Stimulated activated CD4-positive, alpha-beta T cell treated with anti-CD3 and anti-CD28 coated beads, Interleukin-1b, Interleukin-23, amount 100 ng/mL, for 4 hours (primary cell): Measurements from ENCODE around the gene KCNQ1OT1.

ENCODE experiments used
- DNase-seq, 2 donors: peaks; one replicate each; pipeline ENCODE4 v3.0.0-alpha.2; 2020; ENCODE audit warnings: low read depth in 2 of 2

Gene KCNQ1OT1

DNA sequence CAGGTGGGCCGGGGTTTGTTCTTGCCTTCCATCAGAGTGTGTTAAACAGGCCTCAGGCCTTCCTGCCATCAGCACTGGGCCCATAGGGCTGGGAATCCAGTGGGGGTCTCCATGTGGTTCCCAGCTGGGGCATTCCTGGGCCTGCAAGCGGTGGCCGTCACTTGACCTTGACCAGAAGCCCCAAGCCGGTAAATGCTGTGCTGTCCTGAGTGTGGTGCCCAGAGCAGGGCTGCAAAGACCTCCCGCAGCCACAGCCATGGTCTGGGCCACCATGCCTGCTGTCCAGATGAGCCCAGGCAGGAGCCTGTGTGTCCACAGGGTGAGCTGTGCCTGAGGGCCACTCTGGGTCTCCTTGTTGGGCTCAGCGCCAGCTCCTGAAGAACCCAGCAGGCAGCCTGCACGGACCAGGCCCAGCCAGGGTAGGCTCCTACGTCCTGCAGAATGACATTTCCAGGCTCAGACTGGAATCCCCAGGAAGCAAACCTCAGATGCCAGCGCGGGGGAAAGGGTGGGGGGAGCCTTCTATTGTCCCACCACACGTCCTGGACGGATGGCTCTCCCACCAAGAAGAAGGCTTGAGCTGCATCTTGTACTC, 117.3 kb downstream of the KCNQ1OT1 start:
- DNase-seq = no peak

DNA sequence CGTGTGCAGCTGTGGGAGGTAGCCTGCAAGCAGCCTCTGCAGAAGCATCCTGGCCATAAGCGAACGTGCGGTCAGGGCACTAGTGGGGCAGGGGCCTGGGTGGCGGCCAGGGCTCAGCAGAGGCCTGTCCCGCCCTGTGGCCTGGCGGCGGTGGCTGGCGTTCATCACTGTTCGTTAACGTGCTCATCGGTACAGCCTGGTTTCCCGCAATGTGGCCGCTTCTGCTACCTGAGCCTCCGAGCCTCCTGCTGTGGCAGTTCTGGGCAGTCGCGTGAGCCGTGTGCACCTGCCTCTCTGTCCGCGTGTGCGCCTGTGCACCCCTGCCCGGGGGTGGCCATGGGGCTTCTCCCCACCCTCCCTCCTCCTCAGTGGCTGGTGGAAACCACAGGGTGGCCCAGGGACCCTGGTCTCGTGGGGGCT, 117.9 kb downstream of the KCNQ1OT1 start:
- DNase-seq = no peak

DNA sequence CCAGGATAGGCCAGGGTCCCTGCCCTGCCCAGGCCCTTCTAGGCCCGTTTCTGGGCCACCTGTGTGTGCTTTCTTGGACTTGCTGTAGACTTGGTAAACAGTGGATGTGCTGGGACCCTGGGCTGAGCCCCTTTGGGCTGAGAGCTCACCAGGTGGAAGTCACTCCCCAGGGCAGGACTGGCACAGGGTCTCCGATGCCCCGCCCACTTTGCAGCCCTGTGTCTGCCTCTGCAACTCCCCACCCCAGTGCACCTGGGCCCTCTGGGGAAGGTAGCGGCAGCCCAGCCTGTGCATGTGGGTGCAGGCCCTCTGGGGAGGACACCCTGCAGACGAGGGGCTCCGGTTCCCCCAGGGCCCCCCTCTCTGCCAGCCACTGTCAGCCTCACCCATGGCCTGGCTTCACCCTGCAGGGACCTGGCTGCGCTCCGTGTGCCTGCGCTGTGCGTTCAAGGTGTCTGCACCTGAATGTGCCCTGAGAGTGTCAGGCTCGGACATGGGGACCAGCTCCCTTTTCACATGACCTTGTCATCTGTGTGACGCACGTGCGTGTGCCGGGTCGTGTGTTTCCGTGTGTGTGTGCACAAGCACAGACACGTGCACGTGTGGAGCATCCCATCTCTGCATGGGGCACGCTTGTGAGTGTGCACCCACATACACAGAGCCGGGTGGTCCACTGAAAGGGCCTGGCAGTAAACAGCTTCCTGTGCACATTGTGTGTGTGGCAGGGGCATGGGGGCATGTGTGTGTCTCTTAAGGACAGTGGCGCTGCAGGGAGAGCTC, 118.5 kb downstream of the KCNQ1OT1 start:
- no peak for DNase-seq

DNA sequence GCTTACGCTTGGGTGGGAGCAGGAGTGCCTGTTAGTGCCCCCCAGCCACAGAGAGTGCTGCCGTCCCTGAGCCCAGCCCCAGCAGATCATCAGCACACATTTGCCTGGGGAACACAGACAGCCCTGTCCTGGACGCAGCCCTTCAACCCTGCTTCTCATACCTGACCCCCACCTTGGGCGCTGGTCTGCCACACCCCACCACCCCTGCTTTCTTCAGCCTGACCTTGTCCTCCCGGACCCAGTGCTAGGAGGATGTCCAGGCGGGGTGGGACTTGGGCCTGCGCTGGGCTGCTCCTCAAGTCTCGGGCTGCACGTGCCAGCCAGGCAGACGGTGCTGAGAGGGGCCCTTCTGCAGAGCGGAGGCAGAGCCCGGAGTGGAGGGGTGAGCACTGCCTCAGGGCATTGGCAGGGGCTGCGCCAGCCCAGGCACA, 119.2 kb downstream of the KCNQ1OT1 start:
- DNase-seq = no peak

DNA sequence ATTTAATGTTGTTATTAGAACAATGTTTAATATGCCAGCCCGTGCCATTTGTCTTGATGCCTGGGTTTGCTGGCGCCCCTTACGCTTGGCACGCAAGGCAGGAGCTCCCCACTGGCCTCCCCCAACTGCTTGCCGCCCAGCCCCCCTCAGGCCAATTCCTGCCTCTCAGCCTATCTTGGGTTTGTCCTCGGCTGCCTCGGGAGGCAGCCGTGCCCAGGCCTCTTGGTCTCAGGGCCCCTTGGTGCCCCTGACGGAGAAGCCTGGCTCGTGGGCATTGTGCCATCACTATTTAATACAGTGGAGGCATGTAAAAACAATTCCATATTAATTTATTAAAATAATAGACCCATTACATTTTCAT, 119.8 kb downstream of the KCNQ1OT1 start:
- no peak for DNase-seq

DNA sequence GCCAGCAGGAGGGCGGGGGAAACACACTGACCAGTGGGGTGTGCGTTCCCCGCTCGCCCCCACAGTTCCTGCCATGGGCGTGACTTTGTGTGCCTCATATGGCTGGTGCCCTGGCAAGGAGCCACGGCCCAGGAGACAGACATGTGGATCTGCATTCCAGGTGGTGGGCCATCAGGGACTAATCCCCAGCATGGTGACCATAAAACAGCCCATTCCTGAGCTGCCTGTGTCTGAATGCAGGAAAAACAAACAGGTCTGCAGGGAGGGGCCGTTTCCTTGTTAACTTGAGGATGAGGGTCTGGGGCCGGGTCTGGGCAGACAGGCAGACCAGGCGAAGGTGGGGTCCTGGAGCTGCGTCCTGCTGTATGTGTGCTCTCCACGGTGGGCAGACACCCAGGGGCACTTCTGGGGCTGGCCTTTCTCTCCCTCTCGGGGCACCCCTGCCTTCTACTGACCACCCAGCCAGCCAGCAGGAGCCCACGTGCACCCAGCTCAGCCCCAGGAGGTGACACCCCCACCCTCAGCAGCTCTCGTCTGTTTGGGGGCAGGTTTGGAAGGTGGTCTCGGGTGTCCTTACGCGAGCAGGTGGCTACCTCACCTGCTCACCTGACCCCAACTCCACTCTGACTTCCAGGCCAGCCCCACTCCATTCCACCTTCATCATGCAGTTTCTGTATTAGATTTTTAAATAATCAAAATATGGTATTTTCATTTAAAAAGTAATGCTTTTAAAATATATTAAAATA, 120.3 kb downstream of the KCNQ1OT1 start:
- DNase-seq = no peak

DNA sequence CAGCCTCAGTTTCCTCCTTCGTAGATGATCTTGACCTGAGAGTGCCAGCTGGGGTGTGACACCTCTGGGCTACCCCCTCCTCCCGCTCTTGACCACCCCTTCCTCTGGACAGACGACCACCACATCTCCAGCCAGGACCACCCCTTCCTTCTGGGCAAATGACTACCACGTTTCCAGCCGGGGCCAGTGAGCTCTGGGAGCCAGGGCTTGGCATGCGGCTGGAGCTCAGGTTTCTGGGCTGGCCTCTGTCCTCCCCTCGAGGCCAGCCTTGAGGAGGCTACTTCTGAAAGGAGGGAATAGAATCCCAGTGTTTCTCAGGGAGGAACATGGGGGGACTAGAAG, 120.9 kb downstream of the KCNQ1OT1 start:
- DNase-seq = no peak

DNA sequence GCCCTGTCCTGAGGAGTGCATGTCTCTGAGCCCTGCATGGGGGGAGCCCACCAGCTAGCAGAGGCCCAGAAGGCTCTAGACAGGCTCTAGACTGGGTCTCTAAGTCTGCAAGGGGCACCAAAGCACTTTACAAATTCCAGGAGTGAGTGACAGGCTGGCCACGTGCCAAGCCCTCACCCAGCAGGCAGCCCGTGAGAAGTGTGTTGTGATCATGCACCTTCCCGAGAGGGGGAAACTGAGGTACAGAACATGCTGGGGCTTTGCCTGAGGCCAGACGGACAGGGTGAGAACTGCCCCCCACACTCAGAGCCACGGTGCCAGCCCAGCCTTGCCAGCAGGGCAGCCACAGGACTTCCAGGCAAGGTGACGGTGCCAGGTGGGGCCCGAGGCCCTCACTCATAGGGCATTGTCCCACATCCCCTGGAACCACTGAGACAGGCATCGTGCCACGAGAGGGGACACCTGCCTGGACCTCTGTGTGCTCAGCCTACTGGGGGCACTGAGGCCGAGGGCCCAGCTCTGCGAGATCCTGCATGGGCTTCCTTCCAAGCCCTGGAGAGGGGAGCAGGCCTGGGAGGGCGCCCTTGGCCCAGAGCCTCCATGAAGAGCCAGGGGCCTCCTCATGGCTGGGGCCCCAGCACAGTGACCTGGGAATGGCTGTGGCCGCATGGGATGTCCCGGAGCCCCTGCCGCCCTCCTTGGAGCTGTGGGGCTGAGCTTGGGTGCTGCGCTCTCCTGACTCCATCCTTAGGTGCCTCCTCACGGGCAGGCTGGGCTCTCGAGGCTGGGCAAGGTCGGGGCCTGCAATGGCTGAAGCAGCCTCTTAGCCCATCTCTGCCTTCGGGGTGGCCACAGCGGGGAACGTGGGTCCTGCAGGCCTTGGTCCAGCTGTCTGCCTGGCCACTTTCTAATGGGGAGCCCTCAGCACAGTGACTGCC, 121.5 kb downstream of the KCNQ1OT1 start:
- no peak for DNase-seq

DNA sequence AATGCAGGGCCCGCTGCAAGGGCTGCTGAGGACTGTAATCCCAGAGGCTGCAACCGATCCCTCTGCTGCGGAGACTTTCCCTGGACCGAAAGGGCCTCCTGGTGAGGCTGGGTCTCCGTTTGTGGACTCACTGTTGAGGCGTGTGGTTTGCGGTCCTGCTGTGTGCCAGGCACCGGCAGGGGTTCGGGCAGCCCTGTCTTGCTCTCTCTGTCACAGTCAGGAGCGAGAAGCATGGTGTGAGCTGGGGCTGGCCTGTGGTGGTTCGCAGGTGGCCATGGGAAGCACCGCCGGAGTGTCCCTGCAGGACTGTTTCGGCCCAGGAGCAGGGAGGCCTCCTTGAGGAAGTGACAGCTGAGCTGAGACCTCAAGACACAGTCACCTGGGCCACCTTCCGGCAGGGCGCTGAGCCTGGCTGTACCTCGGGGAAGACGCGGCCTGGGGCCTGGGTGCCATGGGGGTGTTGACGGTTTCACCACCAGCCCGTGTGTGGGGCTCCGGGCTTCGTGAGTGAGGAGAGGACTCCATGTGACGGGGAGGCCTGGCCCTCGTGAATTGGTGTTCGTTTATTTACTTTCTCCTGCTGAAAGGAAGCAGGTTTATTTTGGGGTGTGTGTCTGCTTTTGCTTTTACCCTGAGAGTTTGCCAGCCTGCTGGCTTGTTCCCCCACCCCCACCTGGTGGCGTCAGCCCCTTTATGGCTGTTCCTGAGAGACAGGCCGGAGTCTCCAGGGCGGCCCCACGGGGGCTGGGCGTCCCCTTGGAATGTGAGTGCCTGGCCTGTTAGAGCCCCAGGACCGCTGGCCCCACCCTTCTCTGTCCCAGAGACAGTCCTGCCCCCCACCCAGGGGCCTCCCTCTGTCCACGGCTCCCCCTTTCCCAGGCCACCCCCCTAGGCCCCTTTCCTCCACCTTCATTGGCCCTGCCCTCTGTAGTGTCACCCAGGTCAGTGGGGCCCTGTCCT, 122.5 kb downstream of the KCNQ1OT1 start:
- no peak for DNase-seq

DNA sequence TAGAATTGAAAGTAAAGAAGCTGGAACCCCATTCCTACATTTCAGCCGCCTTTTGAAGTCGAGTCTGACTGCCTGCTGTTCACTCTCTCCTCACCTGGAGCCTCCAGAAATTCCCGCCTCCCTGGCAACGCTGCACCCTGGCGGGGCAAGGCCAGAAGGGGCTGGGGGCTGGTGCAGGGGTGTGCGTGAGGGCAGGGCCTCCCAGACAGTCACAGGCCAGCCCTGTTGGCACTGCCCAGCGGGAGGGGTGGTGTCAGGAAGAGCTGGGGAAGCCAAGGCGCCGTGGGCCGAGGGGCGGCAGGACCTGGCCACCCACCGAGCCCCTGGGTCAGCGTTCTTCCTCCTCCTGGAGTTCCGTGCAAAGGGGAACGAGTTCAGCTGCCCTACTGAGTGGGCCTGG, 123.2 kb downstream of the KCNQ1OT1 start:
- no peak for DNase-seq

DNA sequence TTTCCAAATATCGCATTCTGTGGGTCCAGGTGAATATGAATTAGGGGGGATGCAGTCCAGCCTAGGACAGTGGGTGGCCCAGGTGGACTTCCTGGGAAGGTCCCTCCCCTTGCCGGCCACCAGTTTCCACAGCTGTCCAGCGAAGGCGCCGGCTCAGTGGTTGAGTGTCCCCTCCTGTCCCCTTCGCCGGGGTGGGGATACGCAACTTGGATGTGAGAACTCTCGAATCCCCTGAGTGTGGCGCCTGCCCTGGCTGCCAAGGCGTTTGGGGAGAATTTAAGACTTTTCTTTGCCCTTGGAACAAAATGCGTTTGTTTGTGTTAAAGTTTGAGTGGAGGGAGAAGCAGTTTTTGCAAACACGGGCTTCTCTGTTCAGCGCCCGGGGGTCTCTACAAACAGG, 123.7 kb downstream of the KCNQ1OT1 start:
- no peak for DNase-seq

DNA sequence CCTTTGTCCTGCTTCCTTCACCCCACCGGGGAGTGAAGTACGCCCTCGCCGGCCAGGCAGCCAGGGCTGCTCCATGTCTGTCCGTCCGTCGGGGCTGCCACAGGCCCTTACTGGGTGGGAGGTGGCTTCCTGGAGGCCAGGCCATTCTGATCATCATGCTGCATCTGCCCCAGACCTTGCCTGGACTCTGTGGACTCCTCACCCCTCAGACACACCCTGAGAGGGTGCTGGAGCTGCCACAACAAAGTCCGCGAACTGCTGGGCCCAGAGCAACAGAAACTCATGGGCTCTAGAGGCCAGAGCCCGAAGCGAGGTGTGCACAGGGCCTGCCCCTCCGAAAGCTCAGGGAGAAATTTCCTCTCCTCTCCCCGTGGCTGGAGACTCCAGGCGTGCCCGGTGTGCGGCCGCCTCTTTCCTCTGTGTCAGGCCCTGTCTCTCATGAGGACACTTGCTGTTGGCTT, 124.2 kb downstream of the KCNQ1OT1 start:
- no peak for DNase-seq

DNA sequence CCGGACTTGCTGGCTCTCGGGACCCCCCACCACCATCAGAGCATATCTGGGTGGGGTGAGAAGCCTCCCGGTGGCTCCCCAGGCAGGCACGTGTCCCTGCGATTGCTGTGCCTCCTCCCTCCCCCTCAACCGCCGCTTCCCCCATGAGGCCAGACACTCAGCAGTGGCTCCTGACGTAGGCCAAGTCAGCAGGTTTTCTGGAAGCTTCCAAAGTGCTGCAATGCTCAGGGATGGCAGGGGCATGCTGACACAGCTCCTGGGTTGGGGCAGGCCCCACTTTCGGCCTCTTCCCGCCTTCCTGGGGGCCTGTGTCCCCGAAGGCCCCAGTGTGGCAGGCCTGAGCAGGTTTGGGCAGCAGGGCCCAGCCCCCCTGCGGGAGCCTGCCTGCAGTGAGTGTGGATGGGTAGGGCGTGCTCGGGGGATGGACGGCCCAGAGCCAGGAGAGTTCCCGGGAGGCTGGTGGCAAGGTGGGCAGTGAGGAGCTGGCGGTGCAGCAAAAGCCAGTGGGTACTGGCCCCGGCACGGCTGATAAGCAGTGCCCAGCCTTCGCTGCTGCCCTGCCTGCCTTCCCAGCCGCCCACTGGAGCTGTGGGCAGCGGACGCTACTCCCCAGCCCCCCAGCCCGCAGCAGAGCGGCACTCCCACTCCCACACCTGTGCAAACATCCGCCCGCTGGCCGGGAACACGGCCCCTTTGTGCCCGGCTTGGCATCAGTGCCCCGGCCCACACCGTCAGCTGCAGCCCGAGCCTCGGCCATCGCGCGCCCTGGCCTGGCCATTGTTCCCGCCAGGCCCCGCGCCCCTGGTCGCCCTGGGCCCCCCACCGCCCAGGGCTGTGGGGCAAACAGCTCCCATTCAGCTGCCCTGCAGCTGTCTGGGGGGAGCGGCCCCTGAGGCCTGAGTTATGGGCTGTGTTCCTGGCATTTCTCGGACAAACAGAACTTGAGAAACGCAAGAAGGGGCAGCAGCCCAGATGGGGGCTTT, 125.0 kb downstream of the KCNQ1OT1 start:
- no peak for DNase-seq

DNA sequence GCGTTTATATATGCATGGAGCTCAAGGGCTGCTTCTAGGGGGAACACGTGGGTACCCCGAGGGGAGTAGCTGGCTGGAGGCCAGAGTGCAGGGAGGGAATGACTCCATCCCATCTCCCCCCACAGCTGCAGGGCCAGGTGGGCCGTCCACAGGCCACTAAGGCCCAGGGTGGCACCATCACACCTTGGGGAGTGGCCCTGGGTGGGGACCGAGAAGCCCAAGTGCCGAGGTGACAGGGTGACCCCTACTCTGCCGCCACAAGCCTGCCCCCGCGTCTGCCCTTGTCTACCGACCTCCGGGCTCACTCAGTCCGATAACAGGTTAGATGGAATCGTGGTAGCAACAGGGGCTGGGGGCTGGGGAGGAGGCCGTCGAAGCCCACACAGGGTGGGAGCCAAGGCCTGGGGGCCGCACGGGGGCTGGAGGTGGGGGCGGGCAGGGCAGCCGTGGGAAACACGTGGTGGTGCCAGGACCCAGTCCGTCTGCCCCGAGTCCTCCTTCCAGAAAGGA, 125.7 kb downstream of the KCNQ1OT1 start:
- no peak for DNase-seq

DNA sequence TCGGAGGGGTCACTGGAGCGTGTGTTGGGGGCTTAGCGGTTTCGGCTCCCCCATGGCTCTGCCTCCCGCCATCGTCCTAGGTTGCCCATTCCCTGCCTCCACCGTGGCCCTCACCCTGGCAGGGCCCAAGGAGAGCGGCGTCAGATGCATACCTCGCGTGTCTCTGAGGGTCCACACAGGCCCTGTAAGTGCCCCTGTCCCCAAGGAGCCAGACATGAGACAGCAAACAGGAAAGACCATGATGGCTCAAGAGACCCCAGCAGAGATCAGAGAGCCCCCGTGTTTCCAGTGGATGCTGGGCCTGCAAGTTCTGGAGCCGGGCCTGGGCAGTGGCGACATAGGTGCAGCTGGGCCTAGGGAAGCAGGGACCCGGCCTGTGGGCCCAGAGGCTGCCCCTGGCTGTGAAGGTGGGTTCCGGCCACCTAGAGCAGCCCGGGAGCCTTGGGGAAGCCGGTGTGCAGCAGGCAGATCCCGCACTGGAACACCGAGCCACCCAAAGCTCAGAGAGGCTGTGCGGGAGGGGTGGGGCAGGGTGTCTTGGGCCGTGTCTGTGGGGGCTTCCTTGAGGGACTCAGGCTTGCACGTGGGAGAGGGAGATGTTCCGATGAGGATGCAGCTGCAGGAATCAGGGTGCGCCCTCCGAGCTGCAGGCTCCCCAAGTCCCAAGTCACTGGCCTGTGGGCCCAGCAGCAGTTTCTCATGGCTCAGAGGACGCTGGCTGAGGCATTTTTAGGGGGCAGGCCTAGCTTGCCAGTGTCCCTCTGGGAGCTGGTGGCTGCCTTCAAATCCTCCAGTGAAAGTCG, 126.4 kb downstream of the KCNQ1OT1 start:
- no peak for DNase-seq

DNA sequence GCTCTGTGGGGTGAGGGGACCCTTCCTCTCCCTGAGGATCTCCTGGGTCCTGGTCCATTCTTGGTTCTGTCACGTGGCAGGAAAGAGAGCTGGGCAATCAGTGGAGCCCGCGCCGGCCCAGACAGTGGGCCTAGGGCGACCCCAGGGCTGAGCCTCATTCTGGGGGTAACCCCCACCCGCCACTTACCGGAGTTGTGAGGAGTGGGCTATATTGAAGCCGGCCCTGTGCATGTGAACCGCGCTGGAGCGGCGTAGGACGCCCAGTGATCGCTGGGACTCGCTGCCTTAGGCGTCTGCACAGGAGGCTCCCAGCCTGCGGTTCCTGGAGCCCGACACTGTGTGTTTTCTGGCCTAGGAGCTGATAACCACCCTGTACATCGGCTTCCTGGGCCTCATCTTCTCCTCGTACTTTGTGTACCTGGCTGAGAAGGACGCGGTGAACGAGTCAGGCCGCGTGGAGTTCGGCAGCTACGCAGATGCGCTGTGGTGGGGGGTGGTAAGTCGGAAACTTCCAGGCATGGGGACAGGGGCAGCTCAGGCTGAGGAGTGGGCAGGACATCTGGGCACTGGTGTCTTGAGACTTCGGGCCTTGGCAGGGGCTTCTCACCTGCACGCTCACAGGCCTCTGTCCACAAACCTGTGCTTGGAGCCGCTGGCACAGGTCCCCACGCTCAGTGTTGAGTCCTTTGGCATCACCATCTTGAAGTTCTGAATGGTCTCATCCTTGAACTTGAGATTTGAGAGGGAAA, 127.1 kb downstream of the KCNQ1OT1 start:
- DNase-seq = no peak

DNA sequence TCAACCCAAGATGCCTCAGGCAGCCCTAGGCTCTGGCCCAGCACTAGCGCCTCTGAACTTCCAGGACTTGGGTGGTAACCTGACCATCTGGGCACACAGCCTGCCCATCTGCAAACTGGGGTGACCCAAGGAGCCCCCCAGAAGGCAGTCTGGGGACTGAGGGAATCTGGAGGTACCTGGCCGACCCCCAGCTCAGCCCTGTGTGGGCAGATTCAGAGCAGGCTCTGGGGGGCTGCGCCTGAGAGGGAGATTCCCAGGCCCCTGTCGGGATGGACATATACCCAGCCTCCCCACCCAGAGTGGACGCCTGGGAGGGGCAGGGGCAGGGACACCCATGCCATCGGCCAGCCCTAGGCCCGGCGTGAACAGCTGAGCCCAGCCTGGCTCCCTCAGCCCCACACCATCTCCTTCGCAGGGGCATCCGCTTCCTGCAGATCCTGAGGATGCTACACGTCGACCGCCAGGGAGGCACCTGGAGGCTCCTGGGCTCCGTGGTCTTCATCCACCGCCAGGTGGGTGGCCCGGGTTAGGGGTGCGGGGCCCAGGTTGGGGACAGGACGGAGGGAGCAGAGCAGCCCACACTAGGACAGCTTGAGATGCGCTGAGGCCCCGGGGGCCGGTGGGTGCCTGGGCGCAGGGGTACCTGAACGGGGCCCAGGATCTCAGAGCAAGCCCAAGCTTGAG, 128.1 kb downstream of the KCNQ1OT1 start:
- no peak for DNase-seq
